Skin epidermis (tissue), 12 donors: ENCODE results near the gene ARHGAP22.
A peak's percentile ranks its signal among the peaks of the same experiment; 100 is the strongest.

Source experiments
- H3K27ac ChIP-seq, 21 experiments: fragments of 200-600 bp; sonication (generic) in 11 of 21; one replicate each; pipeline ENCODE4 v1.5.0; 2020; ENCODE audit warnings: mild to moderate bottlenecking in 3 of 21, inconsistent platforms in 2 of 21, moderate library complexity in 2 of 21
- H3K4me3 ChIP-seq, 7 experiments: fragments of 200-600 bp; sonication (generic) in 2 of 7; one replicate each; pipeline ENCODE4 v1.5.0; 2020; ENCODE audit warnings: inconsistent platforms in 2 of 7, mild to moderate bottlenecking in 2 of 7, moderate library complexity in 1 of 7

The ARHGAP22 gene

GRCh38 chr10:48522011-48522765, 82.7 kb downstream of the ARHGAP22 start:
- no peak overlapping the region for H3K4me3 ChIP-seq
- H3K27ac ChIP-seq: no peak overlapping the region

DNA sequence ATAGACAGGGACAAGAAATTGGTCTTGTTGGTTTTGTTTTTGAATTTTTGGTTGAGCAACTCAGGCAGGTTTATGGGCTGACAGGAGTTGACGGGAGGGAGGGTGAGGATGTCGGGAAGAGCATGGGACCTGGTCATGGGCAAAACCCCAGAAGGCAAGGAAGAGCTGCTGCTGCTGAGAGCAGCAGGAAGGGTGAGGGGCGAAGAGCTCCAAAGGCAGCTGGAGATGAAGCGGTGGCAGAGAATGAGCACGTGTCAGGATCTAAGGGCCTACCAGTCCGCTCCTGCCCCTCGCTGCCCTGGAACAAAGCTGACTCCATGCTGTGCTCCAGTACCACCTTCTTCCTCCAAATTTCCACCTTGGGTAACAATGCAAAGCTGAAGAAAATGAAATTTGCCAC, 84.3 kb downstream of the ARHGAP22 start:
- no peak overlapping the region for H3K27ac ChIP-seq

GRCh38 chr10:48520184-48520506, 84.7 kb downstream of the ARHGAP22 start:
- Histone ChIP-seq H3K4me3 (no peak overlapping the region), H3K27ac (no peak overlapping the region)

More for the DNA sequence above, 84.3 kb downstream of the ARHGAP22 start:
- no peak overlapping the region for H3K4me3 ChIP-seq

DNA sequence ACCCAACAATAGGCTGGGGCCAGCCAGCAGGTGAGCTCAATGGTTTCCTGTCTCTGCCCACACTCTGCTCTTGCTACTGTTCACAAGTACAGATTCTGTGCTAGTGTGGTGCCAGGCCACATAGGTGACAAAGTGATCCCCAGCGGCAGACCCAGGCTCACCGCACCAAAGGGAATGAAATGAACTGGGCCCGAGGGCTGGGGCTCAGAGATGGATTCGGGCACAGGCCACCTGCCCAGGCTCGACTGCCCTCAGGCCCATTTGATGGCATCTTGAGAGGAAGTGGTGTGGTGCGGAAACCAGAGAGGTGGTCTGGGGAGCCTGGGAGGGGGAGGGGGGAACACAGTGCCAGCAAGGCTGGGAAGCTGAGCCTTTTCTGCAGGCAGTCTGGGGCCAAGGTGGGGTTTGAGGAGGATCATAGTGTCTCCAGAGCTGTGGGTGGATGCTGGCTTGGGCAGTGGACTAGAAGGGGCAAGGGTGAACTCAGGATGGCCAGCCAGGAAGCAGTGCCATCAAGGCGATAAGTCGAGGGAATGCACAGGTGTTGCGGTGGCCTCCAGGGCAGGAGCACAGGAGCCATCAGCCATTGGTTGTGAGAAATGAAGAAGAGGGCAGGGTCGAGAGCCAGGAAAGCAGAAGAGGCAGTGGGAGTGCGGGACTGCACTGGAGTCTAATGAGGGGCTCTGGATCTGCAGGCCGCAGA, 85.2 kb downstream of the ARHGAP22 start:
- H3K27ac ChIP-seq: peak overlapping the region in 1 of 21 experiments; percentile 80

DNA sequence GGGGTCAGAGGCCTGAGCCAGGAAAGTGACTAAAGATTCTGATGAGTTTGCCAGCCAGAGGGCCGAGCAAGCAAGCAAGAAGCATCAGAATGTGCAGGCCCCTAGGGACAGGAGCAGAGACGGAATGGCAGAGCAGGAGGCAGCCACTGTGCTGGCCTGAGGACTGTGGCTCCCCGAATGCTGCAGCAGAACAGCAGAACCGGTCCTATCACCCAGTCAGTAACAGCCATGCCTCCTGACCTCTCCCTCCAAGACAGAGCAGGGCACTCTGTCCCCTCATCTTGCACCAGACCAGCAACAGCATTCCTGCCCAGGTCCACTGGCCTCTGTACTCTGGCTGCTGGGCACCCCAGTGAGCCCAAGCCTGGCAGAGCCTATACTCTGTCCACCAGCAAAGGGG, 85.9 kb downstream of the ARHGAP22 start:
- H3K4me3 ChIP-seq: no peak overlapping the region
- H3K27ac ChIP-seq: peak overlapping the region in 1 of 21 experiments; percentile 80

More for the DNA sequence above, 85.2 kb downstream of the ARHGAP22 start:
- H3K4me3 ChIP-seq: no peak overlapping the region

DNA sequence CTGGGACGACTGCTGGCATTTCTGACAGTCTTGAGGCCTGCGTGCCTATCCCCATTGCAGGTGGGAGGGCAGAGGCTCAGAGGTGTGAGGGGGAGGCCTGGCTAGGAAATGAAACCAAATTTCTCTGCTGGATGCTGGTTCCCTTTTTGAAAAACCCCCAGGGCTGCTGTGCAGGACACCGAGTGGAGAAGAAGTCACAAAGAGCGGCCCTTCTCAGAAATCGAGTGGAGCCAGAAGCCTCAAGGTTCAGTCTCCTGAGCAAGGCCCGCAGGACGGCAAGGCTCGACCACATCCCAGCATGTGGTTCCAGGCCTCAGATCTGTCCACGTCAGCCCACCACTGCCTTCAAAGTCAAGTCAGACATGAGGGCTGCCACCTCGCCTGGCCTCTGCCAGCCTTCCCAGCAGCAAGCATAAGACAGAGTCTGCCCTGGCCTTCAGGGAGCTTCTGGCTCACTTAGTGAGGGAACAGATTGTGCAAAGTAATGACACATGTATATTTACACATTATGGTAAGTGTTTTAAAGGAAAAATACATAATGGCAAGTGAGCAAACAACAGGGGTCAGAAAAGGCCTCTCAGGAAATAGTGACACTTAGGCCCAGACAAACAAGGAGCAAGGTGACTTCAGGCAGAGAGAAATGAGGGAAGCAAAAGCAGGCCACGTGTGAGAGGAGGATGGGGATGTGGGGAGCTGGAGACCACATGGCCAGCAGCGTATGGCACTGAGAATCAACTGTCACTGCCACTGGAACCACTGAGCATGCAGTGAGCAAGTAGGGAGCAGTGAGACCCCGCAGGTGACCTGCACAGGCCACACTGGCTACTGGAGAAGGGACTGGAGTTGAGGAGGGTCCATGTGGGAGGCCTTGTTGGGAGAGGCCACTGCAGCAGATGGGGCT, 86.7 kb downstream of the ARHGAP22 start:
- H3K27ac ChIP-seq: peak overlapping the region in 4 of 21 experiments; percentile 14 to 80 (median 26)
- H3K4me3 ChIP-seq: no peak overlapping the region

- H3K27ac ChIP-seq: peak overlapping the region in 3 of 21 experiments; percentile 8 to 55 (median 32)
Measured at GRCh38 chr10:48517482-48517881, 87.4 kb downstream of the ARHGAP22 start.

GRCh38 chr10:48516911-48517310, 88.0 kb downstream of the ARHGAP22 start:
- no peak overlapping the region for H3K4me3 ChIP-seq
- H3K27ac ChIP-seq: no peak overlapping the region

More at GRCh38 chr10:48517482-48517881, 87.4 kb downstream of the ARHGAP22 start:
- H3K4me3 ChIP-seq: no peak overlapping the region

- H3K27ac ChIP-seq: no peak overlapping the region
- H3K4me3 ChIP-seq: no peak overlapping the region
Measured at GRCh38 chr10:48514916-48515315, 90.0 kb downstream of the ARHGAP22 start.

DNA sequence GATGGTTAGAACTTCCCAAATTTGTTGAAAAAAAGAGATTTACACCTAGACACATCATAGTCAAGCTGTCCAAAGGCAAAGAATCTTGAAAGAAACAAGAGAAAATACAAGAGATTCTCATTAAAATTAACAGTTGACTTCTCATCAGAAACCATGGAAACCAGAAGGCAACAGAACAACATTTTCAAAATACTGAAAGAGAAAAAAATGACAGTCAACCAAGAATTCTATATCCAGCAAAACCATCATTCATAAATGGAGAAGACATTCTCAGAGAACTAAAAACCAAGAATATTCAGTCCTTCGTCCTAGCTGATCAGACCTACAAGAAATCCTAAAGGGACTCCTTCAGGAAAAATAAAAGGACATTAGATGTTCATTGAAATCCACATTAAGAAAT, 90.6 kb downstream of the ARHGAP22 start:
- Histone ChIP-seq H3K27ac (no peak overlapping the region), H3K4me3 (no peak overlapping the region)

DNA sequence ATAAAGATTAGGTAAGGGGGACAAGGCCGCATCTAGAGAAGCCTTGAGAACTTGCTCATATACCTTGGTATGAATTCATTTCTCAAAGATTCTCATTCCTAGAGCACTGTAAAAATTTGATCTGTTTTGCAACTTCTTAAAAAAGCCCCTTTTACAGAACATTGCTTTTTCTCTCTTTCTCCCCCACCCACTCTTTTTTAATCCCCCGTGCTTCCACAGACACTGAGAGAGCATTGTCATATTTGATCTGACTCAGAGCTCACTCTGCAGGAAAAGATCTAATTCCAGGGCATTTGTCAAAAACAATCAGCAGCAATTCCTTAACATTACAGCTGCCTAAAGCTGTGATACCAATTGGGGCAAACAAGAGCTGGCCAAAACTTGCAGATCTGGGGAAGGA, 92.0 kb downstream of the ARHGAP22 start:
- Histone ChIP-seq H3K27ac (peak overlapping the region in 2 of 21 experiments; percentile 8 to 26), H3K4me3 (no peak overlapping the region)

- Histone ChIP-seq H3K27ac (peak overlapping the region in 3 of 21 experiments; percentile 13 to 37 (median 26)), H3K4me3 (no peak overlapping the region)
Measured at GRCh38 chr10:48511875-48512231, 93.0 kb downstream of the ARHGAP22 start.

GRCh38 chr10:48511066-48511874, 93.6 kb downstream of the ARHGAP22 start:
- Histone ChIP-seq H3K4me3 (no peak overlapping the region), H3K27ac (peak overlapping the region in 2 of 21 experiments; percentile 13 to 37)

DNA sequence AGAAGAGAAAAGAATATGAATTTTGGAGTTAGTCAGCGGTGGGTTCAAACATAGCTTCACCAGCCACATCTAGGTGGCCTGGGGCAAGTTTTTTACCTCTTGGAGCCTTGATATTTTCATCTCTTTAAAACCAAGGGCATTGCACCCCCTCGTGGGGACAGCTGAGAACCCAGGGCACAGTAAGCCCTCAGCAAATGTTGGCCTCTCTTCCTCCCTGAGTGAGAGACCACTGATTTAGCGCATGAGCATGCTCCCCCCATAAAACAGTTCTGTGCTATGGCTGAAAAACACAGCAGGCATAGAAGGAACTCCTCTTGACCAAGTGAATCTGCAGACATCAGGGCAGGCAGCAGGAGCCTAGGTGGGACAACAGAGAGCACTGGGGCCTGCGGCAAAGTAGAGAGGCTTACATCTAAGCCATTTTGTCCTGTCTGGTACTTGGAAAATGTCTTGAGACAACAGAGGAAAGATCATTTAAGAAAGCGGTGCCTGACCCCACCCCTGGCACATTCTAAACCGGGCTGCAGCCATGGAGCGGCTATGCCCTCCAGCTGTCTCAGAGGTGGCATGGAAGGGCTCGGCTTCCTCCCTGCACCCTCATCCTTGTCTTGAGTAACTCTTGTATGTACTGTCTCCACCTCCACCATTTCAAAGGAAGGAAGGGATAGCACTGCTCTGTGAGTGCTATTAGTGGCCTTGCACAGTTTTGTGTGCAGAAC, 94.7 kb downstream of the ARHGAP22 start:
- H3K4me3 ChIP-seq: no peak overlapping the region
- H3K27ac ChIP-seq: no peak overlapping the region

GRCh38 chr10:48508791-48509772, 95.8 kb downstream of the ARHGAP22 start:
- no peak overlapping the region for H3K4me3 ChIP-seq
- H3K27ac ChIP-seq: no peak overlapping the region

DNA sequence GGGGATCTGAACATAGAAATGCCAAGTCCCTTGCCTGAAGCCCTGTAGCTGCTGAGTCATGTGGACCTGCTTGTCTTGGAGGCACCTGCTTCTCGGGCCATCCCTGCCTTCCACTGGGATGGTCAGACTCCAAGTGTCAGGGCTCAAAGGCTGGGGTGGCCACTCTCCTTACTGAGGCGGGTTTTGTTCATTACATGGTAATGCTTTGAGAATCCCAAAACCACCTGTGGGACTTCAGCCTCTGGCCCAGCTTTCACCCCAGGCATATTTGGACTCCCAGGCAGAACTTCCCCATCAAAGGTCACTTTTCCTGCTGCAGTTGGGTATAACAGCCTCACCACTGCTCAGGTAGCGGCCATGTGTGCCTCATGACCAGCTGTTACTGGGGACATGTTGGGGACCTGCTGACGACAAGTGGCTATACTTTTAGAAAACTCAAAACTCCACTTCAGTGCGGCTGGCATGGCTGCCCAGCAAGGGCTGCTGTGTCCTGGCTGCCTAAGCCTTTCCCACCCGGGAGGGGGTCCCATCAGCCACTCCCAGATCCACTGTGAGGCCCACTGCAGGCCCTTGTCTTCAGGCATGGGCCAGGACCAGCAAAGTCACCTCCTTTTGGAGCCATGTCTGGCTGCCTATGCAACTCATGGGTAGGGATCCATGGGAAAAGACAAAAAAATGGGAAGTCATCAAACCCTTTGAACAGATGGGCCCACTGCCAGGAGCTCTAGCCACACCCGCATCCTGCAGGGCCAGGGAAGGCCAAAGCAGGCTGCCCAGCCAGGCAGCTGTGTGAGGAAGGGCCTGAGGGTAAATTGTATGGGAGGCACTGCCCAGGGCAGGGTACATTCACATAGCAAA, 96.7 kb downstream of the ARHGAP22 start:
- Histone ChIP-seq H3K27ac (no peak overlapping the region), H3K4me3 (no peak overlapping the region)

GRCh38 chr10:48507494-48507893, 97.4 kb downstream of the ARHGAP22 start:
- no peak overlapping the region for H3K4me3 ChIP-seq
- no peak overlapping the region for H3K27ac ChIP-seq
